Heart left ventricle (tissue), 13 donors: ENCODE results near the gene KIAA0930.
"Not testable (repeated sequence)": the region's sequence is repeated elsewhere in the genome, so short reads cannot be mapped to it uniquely, and the experiment has no call there.

Source experiments
- CTCF ChIP-seq, 12 donors: fragments of 200-600 bp; sonication (generic) in 4 of 12; IDR thresholded peaks; one replicate each; pipeline versions ENCODE4 v1.5.0 to v1.8.0; 2018 to 2022; ENCODE audit warnings: antibody characterized with exemption in 12 of 12, mild to moderate bottlenecking in 5 of 12
- POLR2A ChIP-seq, 2 donors: fragments of 450-650 bp; IDR thresholded peaks; one replicate each; pipeline ENCODE4 v1.6.1; 2017; ENCODE audit warnings: antibody characterized with exemption in 2 of 2, mild to moderate bottlenecking in 2 of 2, moderate library complexity in 2 of 2
- donor health status: ischemic (EF 13 %, LVEDD 7.1; RV severe dilation, severe dysfunction).
- donor health status: DM: no; HTN: yes; CAD: no.
- donor health status: DM: no; HTN: no; CAD: no.
- donor health status: ischemic (EF 25% LVEDD 6.9; RV normal size, moderate dysfunction).
- donor health status: ischemic (EF 25% LVEDD 5.7; RV mildly dilated, moderate dysfunction).
- donor health status: ischemic (EF 35%, LVEDD 5.7; RV mildly dilated, moderate dysfunction).
- donor health status: nonischemic (EF 11% LVEDD 7.7; RV severe dilation, severe dysfunction).
- donor health status: DM: yes; HTN: yes; CAD: no.
- donor health status: PGD.
- donor health status: ischemic (EF 29% LVEDD 5.4; RV normal size, mild dysfunction).
- donor health status: nonischemic (EF 23%, LVEDD 6.1; RV moderate dilation, normal function).

- TF ChIP-seq CTCF, POLR2A (IDR thresholded peaks at IDR 0.05): not testable (repeated sequence)
Measured at GRCh38 chr22:45277720-45278119, 37.0 kb upstream of the KIAA0930 start.
